Activated CD8-positive, alpha-beta T cell treated with anti-CD3 and anti-CD28 coated beads, Interleukin-2, amount 10 ng/mL, durations not matched to agents 7 days and 5 days (primary cell): ENCODE data around the gene SENP5. TPM values are rescaled to one million over a fixed set of nuclear protein-coding genes. Genes with fewer than 3 reads are reported as not detected.
A peak's percentile ranks its signal among the peaks of the same experiment; 100 is the strongest.
"Not testable (repeated sequence)": the region's sequence is repeated elsewhere in the genome, so short reads cannot be mapped to it uniquely, and the experiment has no call there.

Experiments used
- ATAC-seq: fragments of 150-1000 bp; cut with Tn5 transposase; one replicate; pipeline ENCODE4 v1.10.0; 2021; ENCODE audit warnings: moderate library complexity
- CTCF ChIA-PET: fragments of 350-600 bp; sonication (Branson Sonifier 250); formaldehyde crosslinking; loops from one replicate; lab custom pipeline; 2021; ENCODE audit warnings: antibody characterized with exemption; lab: Charles Lee
- POLR2A ChIA-PET: fragments of 350-600 bp; sonication (Branson Sonifier 250); formaldehyde crosslinking; loops from one replicate; lab custom pipeline; 2021; ENCODE audit warnings: antibody characterized with exemption; lab: Charles Lee
- DNase-seq: peaks from one replicate; pipeline ENCODE4 v3.0.0-alpha.2; 2020
- H3K27ac Mint-ChIP-seq: one replicate; pipeline ENCODE4 v1.8.0; 2021; ENCODE audit warnings: mild to moderate bottlenecking, mixed read lengths
- H3K27me3 Mint-ChIP-seq: one replicate; pipeline ENCODE4 v1.8.0; 2021; ENCODE audit warnings: low read depth, mixed read lengths
- H3K36me3 Mint-ChIP-seq: one replicate; pipeline ENCODE4 v1.8.0; 2021; ENCODE audit warnings: low read depth, mixed read lengths
- H3K4me1 Mint-ChIP-seq: one replicate; pipeline ENCODE4 v1.8.0; 2021; ENCODE audit warnings: low read depth, mixed read lengths
- H3K4me3 Mint-ChIP-seq: one replicate; pipeline ENCODE4 v1.8.0; 2021; ENCODE audit warnings: mild to moderate bottlenecking, mixed read lengths
- H3K9me3 Mint-ChIP-seq: one replicate; pipeline ENCODE4 v1.8.0; 2022; ENCODE audit warnings: mixed read lengths; ENCODE audit not compliant: insufficient read depth
- total RNA-seq, 2 experiments: library from RNA; stranded (reverse); gene quantifications; one replicate each; pipeline ENCODE4 v1.2.3, GENCODE V29; 2021

The SENP5 gene, protein sequence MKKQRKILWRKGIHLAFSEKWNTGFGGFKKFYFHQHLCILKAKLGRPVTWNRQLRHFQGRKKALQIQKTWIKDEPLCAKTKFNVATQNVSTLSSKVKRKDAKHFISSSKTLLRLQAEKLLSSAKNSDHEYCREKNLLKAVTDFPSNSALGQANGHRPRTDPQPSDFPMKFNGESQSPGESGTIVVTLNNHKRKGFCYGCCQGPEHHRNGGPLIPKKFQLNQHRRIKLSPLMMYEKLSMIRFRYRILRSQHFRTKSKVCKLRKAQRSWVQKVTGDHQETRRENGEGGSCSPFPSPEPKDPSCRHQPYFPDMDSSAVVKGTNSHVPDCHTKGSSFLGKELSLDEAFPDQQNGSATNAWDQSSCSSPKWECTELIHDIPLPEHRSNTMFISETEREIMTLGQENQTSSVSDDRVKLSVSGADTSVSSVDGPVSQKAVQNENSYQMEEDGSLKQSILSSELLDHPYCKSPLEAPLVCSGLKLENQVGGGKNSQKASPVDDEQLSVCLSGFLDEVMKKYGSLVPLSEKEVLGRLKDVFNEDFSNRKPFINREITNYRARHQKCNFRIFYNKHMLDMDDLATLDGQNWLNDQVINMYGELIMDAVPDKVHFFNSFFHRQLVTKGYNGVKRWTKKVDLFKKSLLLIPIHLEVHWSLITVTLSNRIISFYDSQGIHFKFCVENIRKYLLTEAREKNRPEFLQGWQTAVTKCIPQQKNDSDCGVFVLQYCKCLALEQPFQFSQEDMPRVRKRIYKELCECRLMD
- 10 to 100 TPM; 32.2 to 37.0 TPM for total RNA-seq

DNA sequence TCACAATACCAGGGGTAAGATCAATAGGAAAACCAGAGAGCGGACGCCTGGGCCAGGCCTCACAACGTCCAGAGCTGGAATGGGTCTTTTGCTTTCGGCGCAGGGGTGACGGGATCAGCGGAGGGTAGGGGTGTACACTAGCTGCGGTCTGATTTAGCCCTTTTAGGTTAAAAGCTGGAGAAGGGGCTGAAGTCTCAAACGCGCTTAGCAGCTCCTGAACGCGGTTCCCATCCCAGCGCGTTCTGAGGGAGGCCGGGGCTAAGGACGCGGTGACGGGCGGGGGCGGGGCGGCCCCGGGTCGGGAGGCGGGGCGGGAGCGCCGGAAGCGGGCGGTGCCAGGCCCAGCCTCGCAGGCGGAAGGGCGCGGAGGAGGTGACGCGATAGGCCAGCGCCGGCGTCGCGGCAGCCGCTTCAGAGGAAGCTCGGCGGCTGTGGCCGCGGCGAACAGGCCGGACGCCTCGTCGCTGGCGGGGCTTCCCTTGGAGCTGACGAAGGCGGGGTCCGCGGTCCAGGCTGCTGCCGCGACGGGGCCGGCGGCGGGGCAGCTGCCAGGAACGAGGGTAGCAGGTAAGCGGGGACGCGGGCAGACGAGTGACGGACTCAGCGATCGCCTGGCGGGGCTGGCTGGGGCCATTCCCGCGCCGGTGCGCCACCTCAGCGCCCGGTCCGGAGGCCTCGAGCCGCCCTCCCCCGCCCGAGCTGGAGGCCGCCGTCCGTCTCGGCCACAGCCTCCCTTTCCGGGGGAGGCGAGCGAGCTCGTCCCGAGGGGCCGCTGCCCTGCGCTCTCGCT is at the start of gene SENP5:
Gene SENP5 (plus strand): TSS at position 414 of the 790 bp plus-strand sequence. CDS start 17,262 bp downstream, outside the sequence.
- Mint-ChIP-seq H3K4me1 (peaks cover 19% of the 10 kb centered on the region), H3K27ac (peak within 1 kb of the TSS; percentile 99), H3K36me3 (peaks cover 4% of the 10 kb centered on the region), H3K9me3 (peaks cover 4% of the 10 kb centered on the region), H3K4me3 (peak within 1 kb of the TSS; percentile 98), H3K27me3 (peaks cover 1% of the 10 kb centered on the region)
- POLR2A ChIA-PET: interaction anchor here (0.6 to 2.2 kb wide), 16 partner anchors 10 to 549 kb away, joined by 3 to 26 read pairs (median 4); partner anchors contain the start of genes DYNLT2B, FBXO45, NCBP2 and PAK2
- DNase-seq (peak; percentile 92), ATAC-seq (peak; percentile 97)
- CTCF ChIA-PET: interaction anchor here (0.9 to 2.8 kb wide), 8 partner anchors 8 to 345 kb away, joined by 3 to 11 read pairs (median 3); partner anchors contain the start of gene NCBP2

DNA sequence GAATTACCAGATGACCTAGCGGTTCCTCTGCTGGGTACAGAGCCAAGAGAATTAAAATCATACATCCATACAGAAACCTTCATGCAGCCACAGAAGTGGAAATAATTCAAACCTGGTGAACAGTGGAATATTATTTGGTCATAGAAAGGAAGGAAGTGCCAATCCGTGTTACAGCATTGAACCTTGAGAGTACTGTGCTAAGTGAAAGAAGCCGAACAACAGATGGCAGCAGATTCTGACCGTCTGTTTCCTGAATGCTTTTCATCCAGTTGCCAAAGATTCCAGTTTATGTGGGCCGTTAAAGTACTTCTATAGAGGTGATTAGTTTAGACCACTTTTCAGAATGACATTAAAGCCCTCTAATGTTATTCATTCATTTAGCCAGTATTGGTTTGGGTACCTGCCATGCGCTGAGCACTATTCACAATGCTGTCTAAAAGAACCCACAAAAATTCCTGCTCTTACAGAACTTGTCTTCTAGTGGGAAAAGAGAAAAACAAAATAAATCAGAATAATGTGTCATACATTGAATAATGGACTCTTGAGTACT is 45.8 kb upstream of the SENP5 start:
- H3K4me3 Mint-ChIP-seq: no peak overlapping the region
- no peaks in the 10 kb centered on the region for H3K9me3 Mint-ChIP-seq
- H3K36me3 Mint-ChIP-seq: peaks cover 56% of the 10 kb centered on the region
- H3K4me1 Mint-ChIP-seq: no peaks in the 10 kb centered on the region
- no peaks in the 10 kb centered on the region for H3K27me3 Mint-ChIP-seq
- CTCF ChIA-PET: no interaction called here
- ATAC-seq: no peak
- POLR2A ChIA-PET: no interaction called here
- no peak overlapping the region for H3K27ac Mint-ChIP-seq
- DNase-seq: no peak

DNA sequence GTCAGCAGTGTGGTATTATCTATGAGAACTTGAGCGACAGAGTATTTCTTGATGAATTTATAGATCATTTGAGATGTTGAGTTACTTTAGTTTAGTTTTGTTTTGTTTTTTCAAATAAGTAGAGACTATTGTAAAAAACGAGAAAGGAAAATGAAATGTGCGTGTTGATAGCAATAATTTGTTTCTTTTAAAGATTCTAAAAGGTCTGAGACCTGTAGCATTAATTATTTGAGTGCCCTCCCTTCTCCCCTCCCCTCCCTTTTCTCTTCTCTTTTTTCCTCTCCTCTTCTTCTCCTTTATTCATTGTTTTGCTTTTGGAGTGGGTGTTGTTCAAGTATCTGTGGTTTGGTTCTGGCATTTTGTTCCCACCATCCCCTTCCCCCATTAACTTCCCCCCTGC is 38.1 kb upstream of the SENP5 start:
- peak overlapping the region; percentile 35 for H3K27ac Mint-ChIP-seq
- POLR2A ChIA-PET, H3K4me3 Mint-ChIP-seq, DNase-seq, H3K27me3 Mint-ChIP-seq, H3K4me1 Mint-ChIP-seq, H3K9me3 Mint-ChIP-seq, CTCF ChIA-PET, ATAC-seq: not testable (repeated sequence)
- peaks cover 26% of the 10 kb centered on the region for H3K36me3 Mint-ChIP-seq

DNA sequence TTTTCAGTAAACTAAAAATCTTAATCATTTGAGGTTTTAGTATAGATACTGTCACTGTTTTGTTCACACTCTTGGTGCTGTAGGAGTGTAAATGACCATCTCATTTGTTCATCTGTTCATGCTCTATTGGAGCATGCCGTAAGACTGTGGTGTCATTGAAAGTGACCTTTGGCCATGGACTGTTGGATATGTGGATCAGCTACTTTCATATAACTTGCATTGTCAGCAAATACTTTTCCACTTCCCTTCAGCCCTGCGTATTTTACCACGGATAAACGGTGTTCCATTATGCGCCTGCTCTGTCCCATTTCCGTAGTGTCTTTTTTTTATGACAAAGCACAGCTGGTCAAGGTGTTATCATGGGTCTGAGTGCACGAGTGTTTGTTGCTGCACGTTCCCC is 32.6 kb upstream of the SENP5 start:
- no peak overlapping the region for H3K27ac Mint-ChIP-seq
- H3K9me3 Mint-ChIP-seq: no peaks in the 10 kb centered on the region
- no peaks in the 10 kb centered on the region for H3K27me3 Mint-ChIP-seq
- H3K4me3 Mint-ChIP-seq: no peak overlapping the region
- H3K36me3 Mint-ChIP-seq: peaks cover 9% of the 10 kb centered on the region
- no peaks in the 10 kb centered on the region for H3K4me1 Mint-ChIP-seq
- POLR2A ChIA-PET: interaction anchor here (1.0 kb wide), 1 partner anchor 123 kb away, joined by 9 read pairs; the partner anchor contains the start of genes CEP19 and PIGX
- CTCF ChIA-PET: interaction anchor here (0.7 to 0.9 kb wide), 2 partner anchors 119 to 158 kb away, joined by 3 read pairs; no protein-coding TSS in a partner anchor
- ATAC-seq (no peak), DNase-seq (no peak)

DNA sequence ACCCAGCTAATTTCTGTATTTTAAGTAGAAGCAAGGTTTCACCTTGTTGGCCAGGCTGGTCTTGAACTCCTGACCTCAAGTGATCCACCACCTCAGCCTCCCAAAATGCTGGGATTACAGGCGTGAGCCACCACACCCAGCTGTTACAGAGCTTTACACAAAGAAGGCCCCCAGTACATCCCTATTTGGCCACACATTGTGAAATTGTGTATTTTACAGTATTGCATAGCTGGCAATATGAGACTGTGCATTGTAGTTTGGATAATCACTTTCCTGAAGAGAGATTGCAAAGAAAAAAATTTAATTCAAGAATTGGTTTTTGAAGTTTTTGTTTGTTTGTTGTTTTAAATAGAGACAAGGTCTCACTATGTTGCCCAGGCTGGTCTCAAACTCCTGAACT is 31.1 kb upstream of the SENP5 start:
- CTCF ChIA-PET, ATAC-seq, H3K4me1 Mint-ChIP-seq, H3K27ac Mint-ChIP-seq, H3K27me3 Mint-ChIP-seq, H3K4me3 Mint-ChIP-seq, H3K9me3 Mint-ChIP-seq, H3K36me3 Mint-ChIP-seq, DNase-seq, POLR2A ChIA-PET: not testable (repeated sequence)

DNA sequence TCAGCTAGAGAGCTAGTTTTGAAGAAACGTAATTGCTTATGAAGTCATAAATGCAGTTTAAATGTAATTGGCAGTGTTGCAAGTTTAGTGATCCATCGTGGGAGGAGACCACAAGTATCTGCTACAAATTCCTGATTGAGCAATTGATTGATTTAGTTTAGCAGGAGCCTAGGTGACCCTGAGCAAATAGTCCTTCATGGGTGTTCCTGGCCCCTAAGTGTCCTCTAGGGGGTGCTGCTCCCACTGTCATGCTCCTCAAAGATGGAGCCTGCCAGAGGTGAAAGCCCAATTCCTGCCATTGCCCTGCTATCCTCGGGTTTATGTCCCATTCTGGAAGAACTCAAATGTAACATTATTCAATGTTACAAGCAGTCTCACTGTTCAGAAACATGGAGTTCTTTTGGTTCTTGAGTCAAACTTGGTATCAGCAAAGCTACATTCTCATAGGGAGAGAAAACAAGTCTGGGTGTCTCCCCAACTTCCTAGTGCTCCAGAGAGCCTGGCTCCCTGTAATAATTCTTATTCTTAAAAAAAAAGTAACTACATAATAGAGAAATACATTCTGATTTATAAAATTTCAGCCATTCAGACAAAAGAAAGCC is 29.8 kb upstream of the SENP5 start:
- ChIA-PET CTCF (interaction anchor here (0.6 to 1.6 kb wide), 17 partner anchors 20 to 240 kb away, joined by 3 to 19 read pairs (median 3); partner anchors contain the start of genes NCBP2, PAK2 and SENP5), POLR2A (interaction anchor here (0.9 kb wide), 1 partner anchor 105 kb away, joined by 4 read pairs; the partner anchor contains the start of gene NCBP2)
- Mint-ChIP-seq H3K9me3 (no peaks in the 10 kb centered on the region), H3K4me3 (no peak overlapping the region), H3K4me1 (no peaks in the 10 kb centered on the region), H3K27me3 (no peaks in the 10 kb centered on the region), H3K36me3 (no peaks in the 10 kb centered on the region), H3K27ac (no peak overlapping the region)
- ATAC-seq (peak; percentile 89), DNase-seq (peak; percentile 79)

DNA sequence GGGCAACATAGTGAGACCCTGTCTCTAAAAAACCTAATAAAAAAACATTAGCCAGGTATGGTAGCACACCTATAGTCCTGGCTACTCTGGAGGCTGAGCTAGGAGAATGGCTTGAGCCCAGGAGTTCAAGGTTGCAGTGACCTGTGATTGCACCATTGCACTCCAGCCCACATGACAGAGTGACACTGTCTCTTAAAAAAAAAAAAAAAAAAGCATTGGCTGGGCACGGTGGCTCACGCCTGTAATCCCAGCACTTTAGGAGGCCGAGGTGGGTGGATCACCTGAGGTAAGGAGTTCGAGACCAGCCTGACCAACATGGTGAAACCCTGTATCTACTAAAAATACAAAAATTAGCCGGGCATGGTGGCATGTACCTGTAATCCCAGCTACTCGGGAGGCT is 28.4 kb upstream of the SENP5 start:
- POLR2A ChIA-PET: interaction anchor here (0.6 kb wide), 2 partner anchors 36 to 55 kb away, joined by 3 to 4 read pairs; no protein-coding TSS in a partner anchor
- ATAC-seq: not testable (repeated sequence)

DNA sequence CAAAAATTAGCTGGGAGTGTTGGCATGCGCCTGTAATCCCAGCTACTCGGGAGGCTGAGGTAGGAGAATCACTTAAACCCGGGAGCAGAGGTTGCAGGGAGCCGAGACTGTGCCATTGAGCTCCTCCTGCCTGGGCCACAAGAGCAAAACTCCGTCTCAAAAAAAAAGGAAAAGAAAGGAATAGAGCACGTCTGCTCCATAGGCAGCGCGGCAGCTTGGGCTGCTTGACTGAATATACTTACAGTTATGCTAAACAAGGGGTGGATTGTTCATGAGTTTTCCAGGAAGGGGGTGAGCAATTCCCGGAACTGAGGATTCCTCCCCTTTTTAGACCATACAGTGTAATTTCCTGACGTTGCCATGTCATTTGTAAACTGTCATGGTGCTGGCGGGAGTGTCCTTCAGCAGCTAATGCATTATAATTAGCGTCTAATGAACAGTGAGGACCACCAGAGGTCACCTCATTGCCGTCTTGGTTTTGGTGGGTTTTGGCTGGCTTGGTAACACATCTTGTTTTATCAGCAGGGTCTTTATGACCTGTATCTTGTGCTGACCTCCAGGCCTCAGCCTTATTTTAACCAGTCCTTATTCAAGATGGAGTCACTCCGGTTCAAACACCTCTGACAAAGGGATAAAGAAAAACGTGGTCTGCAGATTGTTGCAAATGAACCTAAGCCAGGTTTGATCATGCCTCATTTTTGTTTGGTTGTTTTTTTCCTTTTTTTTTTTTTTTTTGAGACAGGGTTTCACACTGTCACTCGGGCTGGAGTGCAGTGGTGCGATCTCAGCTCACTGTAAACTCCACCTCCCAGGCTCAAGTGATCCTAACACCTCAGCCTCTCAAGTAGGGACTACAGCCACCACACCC is 24.9 kb upstream of the SENP5 start:
- no peak for DNase-seq
- CTCF ChIA-PET: no interaction called here
- POLR2A ChIA-PET: no interaction called here
- Mint-ChIP-seq H3K27ac (no peak overlapping the region), H3K4me3 (no peak overlapping the region), H3K4me1 (no peaks in the 10 kb centered on the region), H3K27me3 (no peaks in the 10 kb centered on the region), H3K9me3 (no peaks in the 10 kb centered on the region), H3K36me3 (no peaks in the 10 kb centered on the region)
- ATAC-seq: no peak

More for the DNA sequence above, 28.4 kb upstream of the SENP5 start:
- DNase-seq, H3K27ac Mint-ChIP-seq, H3K9me3 Mint-ChIP-seq, H3K4me1 Mint-ChIP-seq, H3K36me3 Mint-ChIP-seq, CTCF ChIA-PET, H3K27me3 Mint-ChIP-seq, H3K4me3 Mint-ChIP-seq: not testable (repeated sequence)

DNA sequence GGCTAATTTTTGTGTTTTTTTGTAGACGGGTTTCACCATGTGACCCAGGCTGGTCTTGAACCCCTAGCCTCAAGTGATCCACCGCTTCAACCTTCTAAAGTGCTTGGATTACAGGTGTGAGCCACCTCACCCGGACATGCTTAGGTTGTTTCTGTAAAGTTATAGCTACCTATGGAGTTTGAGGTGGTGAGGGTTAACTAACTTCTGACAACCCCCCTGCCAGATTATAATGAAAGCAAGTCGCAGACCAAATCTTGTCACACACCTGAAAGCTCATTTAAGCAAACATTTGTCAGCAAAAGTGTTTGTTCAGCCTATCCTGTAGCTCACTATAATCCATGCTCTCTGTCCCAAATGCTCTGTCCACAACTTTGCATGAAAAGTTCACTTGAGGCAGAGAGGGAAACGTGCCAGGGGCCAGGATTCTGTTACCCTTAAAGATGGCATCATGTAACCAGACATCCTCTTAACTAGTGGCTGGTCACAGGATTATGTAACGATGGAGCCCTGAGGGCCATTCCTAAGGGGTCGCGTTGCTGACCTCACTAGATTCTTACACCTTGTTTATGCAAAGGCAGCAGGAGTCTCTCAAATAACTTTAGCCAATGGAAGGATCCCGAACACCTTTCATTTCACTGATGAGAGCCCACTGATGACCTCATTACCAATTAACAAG is 24.1 kb upstream of the SENP5 start:
- Mint-ChIP-seq H3K9me3 (no peaks in the 10 kb centered on the region), H3K36me3 (no peaks in the 10 kb centered on the region), H3K27me3 (no peaks in the 10 kb centered on the region), H3K4me1 (no peaks in the 10 kb centered on the region), H3K27ac (no peak overlapping the region), H3K4me3 (no peak overlapping the region)
- ATAC-seq: no peak
- POLR2A ChIA-PET: no interaction called here
- DNase-seq: no peak
- CTCF ChIA-PET: interaction anchor here (0.7 kb wide), 1 partner anchor 98 kb away, joined by 3 read pairs; no protein-coding TSS in a partner anchor
